Bronchial epithelial cell (primary cell): ENCODE measurements around the gene B3GNT7. TPM values are rescaled to one million over a fixed set of nuclear protein-coding genes. Genes with fewer than 3 reads are reported as not detected.
A peak's percentile ranks its signal among the peaks of the same experiment; 100 is the strongest.

ENCODE experiments used
- DNase-seq: peaks from one replicate; pipeline ENCODE4 v3.0.0-alpha.2; 2010; ENCODE audit warnings: low read depth
- FAIRE-seq: peaks from 2 replicates; lab custom pipeline; 2011; peaks lifted over from hg19 to GRCh38; lab: Jason Lieb, UNC
- H3K27me3 ChIP-seq: 2 replicates; pipeline ENCODE4 v1.5.1; 2011; ENCODE audit warnings: low read length; ENCODE audit not compliant: control insufficient read depth, insufficient read depth
- H3K36me3 ChIP-seq: 2 replicates; pipeline ENCODE4 v1.5.1; 2011; ENCODE audit warnings: low read length; ENCODE audit not compliant: control insufficient read depth, insufficient read depth
- H3K4me3 ChIP-seq: 2 replicates; pipeline ENCODE4 v1.5.1; 2011; ENCODE audit warnings: mild to moderate bottlenecking, low read depth, low read length, control low read depth
- total RNA-seq: library from RNA; depleted of rRNA; stranded (reverse); fragments of >200 nt; gene quantifications from 2 replicates; pipeline ENCODE4 v1.2.1, GENCODE V29; 2014
- TF ChIP-seq, protein P1 (sequence below): IDR thresholded peaks from 2 replicates; pipeline ENCODE4 v1.5.1; 2011; ENCODE audit warnings: mild to moderate bottlenecking, moderate library complexity, low read length, control low read depth, inconsistent platforms; ENCODE audit not compliant: insufficient read depth, severe bottlenecking

Gene B3GNT7
- total RNA-seq, 1 donor from 2014 or later, result 0.26 TPM

GRCh38 chr2:231394211-231395141 lies 1.0 kb upstream of the B3GNT7 start:
- FAIRE-seq, result no peak
- no peak overlapping the region for H3K4me3 ChIP-seq

DNA sequence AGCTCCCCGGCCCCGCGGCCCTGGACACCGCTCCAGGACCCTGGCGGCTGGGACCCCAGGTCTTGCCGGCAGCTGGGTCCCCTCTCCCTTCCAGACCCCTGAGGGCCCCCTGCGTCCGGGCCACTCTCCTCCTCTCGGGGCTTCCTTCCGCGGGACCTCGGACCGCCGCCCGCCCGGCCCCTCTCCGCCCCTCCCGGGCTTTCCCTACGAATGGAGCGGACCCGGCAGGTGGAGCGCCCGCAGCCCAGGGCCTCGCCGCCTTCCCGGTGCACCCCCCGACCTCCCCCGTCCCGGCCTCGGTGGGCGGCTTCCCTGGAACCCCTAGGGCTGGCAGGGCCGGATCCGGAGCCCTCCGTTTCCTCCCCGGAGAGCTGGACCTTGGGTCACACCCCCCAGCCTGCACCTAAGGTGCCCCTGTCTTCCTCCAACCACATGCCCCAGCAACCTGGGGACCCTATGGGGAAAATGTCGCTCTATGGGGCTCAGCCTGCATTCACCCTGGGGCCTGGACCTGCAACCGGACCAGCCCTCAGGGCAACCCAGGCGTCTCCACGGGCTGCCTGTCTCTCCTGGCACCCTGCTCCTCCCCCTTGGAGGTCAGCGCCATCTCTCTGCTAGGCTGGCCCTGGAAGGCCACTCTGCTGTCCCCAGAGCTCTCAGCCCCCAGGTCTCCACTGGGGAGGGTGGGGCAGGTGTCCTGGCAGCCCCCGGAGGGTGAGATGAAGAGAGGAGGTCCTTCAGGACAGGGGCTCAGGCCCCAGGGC lies 730 bp downstream of the B3GNT7 start:
- FAIRE-seq (no peak), DNase-seq (no peak)
- Histone ChIP-seq H3K4me3 (peak overlapping the region; percentile 23), H3K27me3 (peaks cover 2% of the 10 kb centered on the region), H3K36me3 (no peaks in the 10 kb centered on the region)
- TF ChIP-seq, protein P1, sequence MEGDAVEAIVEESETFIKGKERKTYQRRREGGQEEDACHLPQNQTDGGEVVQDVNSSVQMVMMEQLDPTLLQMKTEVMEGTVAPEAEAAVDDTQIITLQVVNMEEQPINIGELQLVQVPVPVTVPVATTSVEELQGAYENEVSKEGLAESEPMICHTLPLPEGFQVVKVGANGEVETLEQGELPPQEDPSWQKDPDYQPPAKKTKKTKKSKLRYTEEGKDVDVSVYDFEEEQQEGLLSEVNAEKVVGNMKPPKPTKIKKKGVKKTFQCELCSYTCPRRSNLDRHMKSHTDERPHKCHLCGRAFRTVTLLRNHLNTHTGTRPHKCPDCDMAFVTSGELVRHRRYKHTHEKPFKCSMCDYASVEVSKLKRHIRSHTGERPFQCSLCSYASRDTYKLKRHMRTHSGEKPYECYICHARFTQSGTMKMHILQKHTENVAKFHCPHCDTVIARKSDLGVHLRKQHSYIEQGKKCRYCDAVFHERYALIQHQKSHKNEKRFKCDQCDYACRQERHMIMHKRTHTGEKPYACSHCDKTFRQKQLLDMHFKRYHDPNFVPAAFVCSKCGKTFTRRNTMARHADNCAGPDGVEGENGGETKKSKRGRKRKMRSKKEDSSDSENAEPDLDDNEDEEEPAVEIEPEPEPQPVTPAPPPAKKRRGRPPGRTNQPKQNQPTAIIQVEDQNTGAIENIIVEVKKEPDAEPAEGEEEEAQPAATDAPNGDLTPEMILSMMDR, result no peak

More at GRCh38 chr2:231394211-231395141, 1.0 kb upstream of the B3GNT7 start:
- no peak for DNase-seq
- H3K36me3 ChIP-seq, result no peaks in the 10 kb centered on the region
- peaks cover 2% of the 10 kb centered on the region for H3K27me3 ChIP-seq
- TF ChIP-seq, protein P1, result peak; percentile 44

GRCh38 chr2:231397011-231397927 lies 1.8 kb downstream of the B3GNT7 start:
- no peaks in the 10 kb centered on the region for H3K36me3 ChIP-seq
- H3K4me3 ChIP-seq, result no peak overlapping the region
- no peak for FAIRE-seq

DNA sequence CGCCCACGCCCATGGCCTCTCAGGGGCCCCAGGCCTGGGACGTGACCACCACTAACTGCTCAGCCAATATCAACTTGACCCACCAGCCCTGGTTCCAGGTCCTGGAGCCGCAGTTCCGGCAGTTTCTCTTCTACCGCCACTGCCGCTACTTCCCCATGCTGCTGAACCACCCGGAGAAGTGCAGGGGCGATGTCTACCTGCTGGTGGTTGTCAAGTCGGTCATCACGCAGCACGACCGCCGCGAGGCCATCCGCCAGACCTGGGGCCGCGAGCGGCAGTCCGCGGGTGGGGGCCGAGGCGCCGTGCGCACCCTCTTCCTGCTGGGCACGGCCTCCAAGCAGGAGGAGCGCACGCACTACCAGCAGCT lies 2.4 kb downstream of the B3GNT7 start:
- TF ChIP-seq, protein P1, result no peak
- FAIRE-seq (no peak), DNase-seq (no peak)
- H3K4me3 ChIP-seq, result no peak overlapping the region
- H3K36me3 ChIP-seq, result no peaks in the 10 kb centered on the region
- peaks cover 2% of the 10 kb centered on the region for H3K27me3 ChIP-seq

More at GRCh38 chr2:231397011-231397927, 1.8 kb downstream of the B3GNT7 start:
- peaks cover 2% of the 10 kb centered on the region for H3K27me3 ChIP-seq
- DNase-seq, result no peak
- TF ChIP-seq, protein P1, result no peak

DNA sequence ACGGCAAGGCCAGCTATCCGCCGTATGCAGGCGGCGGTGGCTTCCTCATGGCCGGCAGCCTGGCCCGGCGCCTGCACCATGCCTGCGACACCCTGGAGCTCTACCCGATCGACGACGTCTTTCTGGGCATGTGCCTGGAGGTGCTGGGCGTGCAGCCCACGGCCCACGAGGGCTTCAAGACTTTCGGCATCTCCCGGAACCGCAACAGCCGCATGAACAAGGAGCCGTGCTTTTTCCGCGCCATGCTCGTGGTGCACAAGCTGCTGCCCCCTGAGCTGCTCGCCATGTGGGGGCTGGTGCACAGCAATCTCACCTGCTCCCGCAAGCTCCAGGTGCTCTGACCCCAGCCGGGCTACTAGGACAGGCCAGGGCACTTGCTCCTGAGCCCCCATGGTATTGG lies 3.1 kb downstream of the B3GNT7 start:
- FAIRE-seq (no peak), DNase-seq (no peak)
- Histone ChIP-seq H3K27me3 (peaks cover 2% of the 10 kb centered on the region), H3K36me3 (no peaks in the 10 kb centered on the region), H3K4me3 (no peak overlapping the region)
- TF ChIP-seq, protein P1, result no peak
